GM12878 (cell line): ENCODE measurements around the gene RALGPS2. TPM values are rescaled to one million over a fixed set of nuclear protein-coding genes. Genes with fewer than 3 reads are reported as not detected.

Source experiments
- ATAC-seq: fragments of 200-7000 bp; cut with Tn5 transposase; 3 replicates; pipeline ENCODE4 v1.9.1; 2020; ENCODE audit warnings: mild to moderate bottlenecking, moderate library complexity
- BruUV-seq: library from RNA; stranded (reverse); fragments of 400-500 nt; replicated peaks from 2 replicates; lab custom pipeline; 2021; lab: Mats Ljungman, UMichigan
- CTCF ChIA-PET: fragments of 300-600 bp; sonication (Branson Sonifier 250); formaldehyde crosslinking; extraction: SDS; loops from one replicate; lab custom pipeline; 2021; ENCODE audit warnings: inconsistent platforms; lab: Yijun Ruan, JAX
- POLR2A ChIA-PET: fragments of 350-600 bp; formaldehyde crosslinking; extraction: SDS; loops from one replicate; lab custom pipeline; 2021; ENCODE audit warnings: inconsistent platforms; lab: Charles Lee
- RAD21 ChIA-PET: fragments of 300-600 bp; sonication (Branson Sonifier 250); formaldehyde crosslinking; loops from one replicate; lab custom pipeline; 2023; ENCODE audit warnings: antibody characterized with exemption; ENCODE audit not compliant: unreplicated experiment; lab: Charles Lee
- SMC1A ChIA-PET: fragments of 300-600 bp; sonication (Branson Sonifier 250); formaldehyde crosslinking; loops from one replicate; lab custom pipeline; 2023; ENCODE audit not compliant: unreplicated experiment, uncharacterized antibody; lab: Charles Lee
- DNase-seq: peaks from one replicate; pipeline ENCODE4 v3.0.0-alpha.2; 2011; ENCODE audit warnings: low read depth, low spot score
- FAIRE-seq: peaks from 3 replicates; lab custom pipeline; 2011; peaks lifted over from hg19 to GRCh38; lab: Jason Lieb, UNC
- H2AFZ ChIP-seq: 2 replicates; pipeline ENCODE4 v1.6.0; 2011; ENCODE audit warnings: low read depth, low read length, control low read depth; ENCODE audit not compliant: control insufficient read depth
- H3K27ac ChIP-seq: 2 replicates; pipeline ENCODE4 v1.5.1; 2011; ENCODE audit warnings: control low read depth; ENCODE audit not compliant: control insufficient read depth, insufficient read depth
- H3K27me3 ChIP-seq, 2 experiments: replicated peaks in 1 of 2; 2 replicates each; pipeline versions ENCODE4 v1.6.0 to v1.6.1; 2011; ENCODE audit warnings: low read length in 1 of 2; ENCODE audit not compliant: control insufficient read depth in 2 of 2, insufficient read depth in 2 of 2
- H3K36me3 ChIP-seq, 2 experiments: 2 replicates each; pipeline ENCODE4 v1.5.1; 2011; ENCODE audit warnings: low read length in 1 of 2; ENCODE audit not compliant: control insufficient read depth in 2 of 2, insufficient read depth in 2 of 2
- H3K4me1 ChIP-seq: 2 replicates; pipeline ENCODE4 v1.6.1; 2011; ENCODE audit warnings: mild to moderate bottlenecking, low read length, moderate library complexity, mixed read lengths; ENCODE audit not compliant: control insufficient read depth, insufficient read depth
- H3K4me2 ChIP-seq: 2 replicates; pipeline ENCODE4 v1.6.0; 2011; ENCODE audit warnings: control low read depth; ENCODE audit not compliant: control insufficient read depth, insufficient read depth
- H3K4me3 ChIP-seq: fragments of 200-600 bp; sonication (generic); 2 replicates; pipeline ENCODE4 v1.5.1; 2016
- H3K79me2 ChIP-seq: 2 replicates; pipeline ENCODE4 v1.6.0; 2011; ENCODE audit warnings: low read length; ENCODE audit not compliant: control insufficient read depth, insufficient read depth
- H3K9ac ChIP-seq: 2 replicates; pipeline ENCODE4 v1.8.0; 2011; ENCODE audit warnings: low read length, control low read depth, mixed read lengths; ENCODE audit not compliant: control insufficient read depth, insufficient read depth
- H3K9me3 ChIP-seq: replicated peaks from 3 replicates; pipeline ENCODE4 v1.5.1; 2011; ENCODE audit warnings: mild to moderate bottlenecking, low read length; ENCODE audit not compliant: control insufficient read depth, insufficient read depth
- H4K20me1 ChIP-seq: 2 replicates; pipeline ENCODE4 v1.6.0; 2011; ENCODE audit not compliant: control insufficient read depth, insufficient read depth
- CHD4 ChIP-seq: fragments of 200-600 bp; sonication (generic); IDR thresholded peaks from 2 replicates; pipeline ENCODE4 v1.6.1; 2016; ENCODE audit warnings: mild to moderate bottlenecking
- FOS ChIP-seq: IDR thresholded peaks from 3 replicates; pipeline ENCODE4 v1.6.1; 2011; ENCODE audit warnings: borderline replicate concordance; ENCODE audit not compliant: insufficient read length; ENCODE audit errors: extremely low read depth
- HDAC2 ChIP-seq: fragments of 200-600 bp; sonication (generic); IDR thresholded peaks from 2 replicates; pipeline ENCODE4 v1.6.1; 2017
- IKZF1 ChIP-seq: fragments of 450-650 bp; conservative IDR thresholded peaks from 2 replicates; pipeline ENCODE4 v1.6.1; 2017; ENCODE audit warnings: antibody characterized with exemption, mild to moderate bottlenecking
- LARP7 ChIP-seq: fragments of 450-650 bp; IDR thresholded peaks from 2 replicates; pipeline ENCODE4 v1.6.1; 2017; ENCODE audit warnings: mild to moderate bottlenecking
- MTA2 ChIP-seq: fragments of 450-650 bp; IDR thresholded peaks from 2 replicates; pipeline ENCODE4 v1.6.1; 2016; ENCODE audit warnings: low read depth, mild to moderate bottlenecking, moderate library complexity
- MTA3 ChIP-seq: IDR thresholded peaks from 2 replicates; pipeline ENCODE4 v1.6.1; 2012; ENCODE audit warnings: low read length, inconsistent platforms, borderline replicate concordance
- MYC ChIP-seq: IDR thresholded peaks from 2 replicates; pipeline ENCODE4 v1.6.1; 2011; ENCODE audit warnings: mild to moderate bottlenecking, low read length, moderate library complexity, inconsistent platforms; ENCODE audit not compliant: insufficient read depth, insufficient replicate concordance, insufficient read length, severe bottlenecking
- NBN ChIP-seq: fragments of 450-650 bp; IDR thresholded peaks from 2 replicates; pipeline ENCODE4 v1.6.1; 2016
- NFXL1 ChIP-seq: fragments of 450-650 bp; IDR thresholded peaks from 2 replicates; pipeline ENCODE4 v1.6.1; 2017; ENCODE audit warnings: antibody characterized with exemption, mild to moderate bottlenecking, borderline replicate concordance
- NRF1 ChIP-seq: conservative IDR thresholded peaks from 2 replicates; pipeline ENCODE4 v1.6.1; 2011; ENCODE audit warnings: mild to moderate bottlenecking, low read depth, low read length, improper control_type of control experiment
- SIN3A ChIP-seq: IDR thresholded peaks from 2 replicates; pipeline ENCODE4 v1.6.1; 2012; ENCODE audit warnings: low read depth, low read length, improper control_type of control experiment
- SMAD5 ChIP-seq: IDR thresholded peaks from 2 replicates; pipeline ENCODE4 v1.6.1; 2016; ENCODE audit warnings: antibody characterized with exemption, low read depth
- SMARCA5 ChIP-seq: fragments of 450-650 bp; IDR thresholded peaks from 2 replicates; pipeline ENCODE4 v1.6.1; 2017; ENCODE audit warnings: mild to moderate bottlenecking
- TCF3 ChIP-seq: IDR thresholded peaks from 2 replicates; pipeline ENCODE4 v1.6.1; 2012; ENCODE audit warnings: low read depth, mild to moderate bottlenecking, low read length, borderline replicate concordance; ENCODE audit not compliant: insufficient read depth
- ZBED1 ChIP-seq: IDR thresholded peaks from 2 replicates; pipeline ENCODE4 v1.6.1; 2016; ENCODE audit warnings: borderline replicate concordance
- ZNF207 ChIP-seq: fragments of 450-650 bp; IDR thresholded peaks from 2 replicates; pipeline ENCODE4 v1.6.1; 2014; ENCODE audit warnings: antibody characterized with exemption, mild to moderate bottlenecking, borderline replicate concordance
- ZNF622 ChIP-seq: fragments of 450-650 bp; IDR thresholded peaks from 2 replicates; pipeline ENCODE4 v1.6.1; 2017; ENCODE audit warnings: mild to moderate bottlenecking, inconsistent platforms
- WGBS: methylation state at CpG from one replicate; pipeline ENCODE4 v1.1.6; 2016; ENCODE audit warnings: low lambda C conversion rate; ENCODE audit not compliant: insufficient replicate concordance, insufficient coverage; ENCODE audit errors: missing lambda C conversion rate; 5-methylcytosine and 5-hydroxymethylcytosine counted together
- in situ Hi-C: fragments of 300-500 bp; cut with MboI; formaldehyde crosslinking; loops from 9 replicates; pipeline ENCODE4 v1.14.3; 2018; ENCODE audit warnings: mixed read lengths
- intact Hi-C: fragments of 100-400 bp; cut with micrococcal nuclease; formaldehyde crosslinking; loops from one replicate; pipeline ENCODE4 v1.14.2; 2022; ENCODE audit not compliant: unreplicated experiment
- polyA plus RNA-seq, 11 experiments: library from polyadenylated mRNA; depleted of rRNA in 4 of 11; unstranded in 6 of 11; stranded (reverse) in 5 of 11; fragments of >200 nt; fragmentation: Nextera tagmentation in 4 of 11; fragmentation: Illumina TruSeq in 1 of 11; extraction: Ambion mirVana in 4 of 11; extraction: Trizol in 1 of 11; gene quantifications; 1 replicate in 1 of 11; 2 replicates in 10 of 11; pipeline versions ENCODE4 v1.2.1 to v1.2.3, GENCODE V29; 2011 to 2016; ENCODE audit warnings: inconsistent platforms in 2 of 11, missing spikeins in 2 of 11, low read depth in 1 of 11
- total RNA-seq, 4 experiments: library from RNA; depleted of rRNA in 3 of 4; stranded (reverse); fragments of >200 nt in 3 of 4; fragmentation: Illumina TruSeq in 1 of 4; extraction: Trizol in 1 of 4; gene quantifications; 2 replicates each; pipeline versions ENCODE4 v1.2.1 to v1.2.3, GENCODE V29; 2013 to 2021
- TF ChIP-seq, protein P1 (sequence below): fragments of 450-650 bp; formaldehyde crosslinking; IDR thresholded peaks from 2 replicates; pipeline ENCODE4 v1.5.0; 2022; ENCODE audit warnings: mild to moderate bottlenecking, missing genetic modification characterization
- TF ChIP-seq, protein P2 (sequence below): fragments of 450-650 bp; IDR thresholded peaks from 2 replicates; pipeline ENCODE4 v1.6.1; 2017; ENCODE audit warnings: borderline replicate concordance

RALGPS2 gene
- total and polyA plus RNA-seq, 10 of the 15 experiments (the other 5 are each of a cell fraction or from before 2014, with no cell fraction given) = 0.08 to 3.7 (median 0.50) TPM

DNA sequence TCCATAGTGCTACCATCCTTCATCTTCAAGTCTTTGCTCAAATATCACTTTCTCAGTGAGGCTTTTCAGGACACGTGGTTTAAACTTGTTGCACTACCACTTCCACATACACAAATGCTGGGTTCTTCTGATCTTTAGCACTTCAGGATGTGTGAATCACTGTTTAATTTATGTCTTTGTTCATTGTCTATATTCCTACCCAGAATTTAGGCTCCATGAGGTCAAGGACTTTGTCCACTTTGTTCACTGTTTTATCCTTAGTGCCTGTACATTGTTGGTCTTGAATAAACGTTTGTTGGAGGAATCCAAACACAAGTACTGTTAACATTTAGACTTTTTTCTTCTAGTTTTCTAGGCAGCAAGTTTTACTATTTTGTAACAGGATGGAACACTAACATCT, 42.6 kb upstream of the RALGPS2 start (continued):
- TF ChIP-seq SMARCA5 = no peak
- no peak for TF ChIP-seq NRF1

DNA sequence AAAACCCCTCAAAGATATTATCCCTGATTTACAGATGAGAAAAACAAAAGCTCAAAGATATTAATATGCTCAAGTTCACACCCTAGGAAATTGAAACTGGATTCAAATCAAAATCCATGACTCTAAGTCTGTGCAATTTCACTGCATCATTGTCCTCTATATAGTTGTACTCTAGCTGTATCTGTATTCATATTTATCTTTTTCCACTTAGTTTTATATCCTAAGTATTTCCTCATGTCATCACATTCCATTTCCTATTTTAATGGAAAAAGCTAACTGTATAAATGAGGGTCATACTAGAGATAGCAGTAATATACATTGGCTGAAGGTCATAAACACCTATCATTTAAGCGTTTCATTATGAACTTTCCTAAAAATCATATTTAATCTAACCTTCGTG, 42.2 kb upstream of the RALGPS2 start:
- Histone ChIP-seq H4K20me1 (no peaks in the 10 kb centered on the region), H3K4me2 (no peak overlapping the region), H3K36me3 (no peaks in the 10 kb centered on the region), H3K27me3 (no peaks in the 10 kb centered on the region), H3K79me2 (no peaks in the 10 kb centered on the region), H3K4me3 (no peak overlapping the region), H3K27ac (no peak overlapping the region), H3K4me1 (peaks cover 13% of the 10 kb centered on the region), H3K9ac (no peak overlapping the region), H3K9me3 (no peaks in the 10 kb centered on the region), H2AFZ (no peak overlapping the region)
- no TSS peak for BruUV-seq
- 43% methylated on average over 2 of the region's 2 CpGs for WGBS
- DNase-seq = no peak
- no peak for ATAC-seq
- ChIA-PET SMC1A (interaction anchor here (0.8 to 1.9 kb wide), 5 partner anchors 27 to 133 kb away, joined by 3 to 5 read pairs (median 3); no protein-coding TSS in a partner anchor), POLR2A (interaction anchor here (0.8 kb wide), 1 partner anchor 29 kb away, joined by 3 read pairs; no protein-coding TSS in a partner anchor), RAD21 (interaction anchor here (0.6 to 1.4 kb wide), 2 partner anchors 23 to 43 kb away, joined by 4 read pairs; no protein-coding TSS in a partner anchor), CTCF (interaction anchor here (0.9 to 1.4 kb wide), 3 partner anchors 17 to 140 kb away, joined by 3 to 6 read pairs (median 3); no protein-coding TSS in a partner anchor)
- intact Hi-C loops (no loop called here), in situ Hi-C loops (no loop called here)
- no peak for FAIRE-seq
- no peak for TF ChIP-seq SMAD5
- no peak for TF ChIP-seq HDAC2
- no peak for TF ChIP-seq MTA2
- TF ChIP-seq CHD4 = no peak
- no peak for TF ChIP-seq TCF3
- TF ChIP-seq, protein P1, sequence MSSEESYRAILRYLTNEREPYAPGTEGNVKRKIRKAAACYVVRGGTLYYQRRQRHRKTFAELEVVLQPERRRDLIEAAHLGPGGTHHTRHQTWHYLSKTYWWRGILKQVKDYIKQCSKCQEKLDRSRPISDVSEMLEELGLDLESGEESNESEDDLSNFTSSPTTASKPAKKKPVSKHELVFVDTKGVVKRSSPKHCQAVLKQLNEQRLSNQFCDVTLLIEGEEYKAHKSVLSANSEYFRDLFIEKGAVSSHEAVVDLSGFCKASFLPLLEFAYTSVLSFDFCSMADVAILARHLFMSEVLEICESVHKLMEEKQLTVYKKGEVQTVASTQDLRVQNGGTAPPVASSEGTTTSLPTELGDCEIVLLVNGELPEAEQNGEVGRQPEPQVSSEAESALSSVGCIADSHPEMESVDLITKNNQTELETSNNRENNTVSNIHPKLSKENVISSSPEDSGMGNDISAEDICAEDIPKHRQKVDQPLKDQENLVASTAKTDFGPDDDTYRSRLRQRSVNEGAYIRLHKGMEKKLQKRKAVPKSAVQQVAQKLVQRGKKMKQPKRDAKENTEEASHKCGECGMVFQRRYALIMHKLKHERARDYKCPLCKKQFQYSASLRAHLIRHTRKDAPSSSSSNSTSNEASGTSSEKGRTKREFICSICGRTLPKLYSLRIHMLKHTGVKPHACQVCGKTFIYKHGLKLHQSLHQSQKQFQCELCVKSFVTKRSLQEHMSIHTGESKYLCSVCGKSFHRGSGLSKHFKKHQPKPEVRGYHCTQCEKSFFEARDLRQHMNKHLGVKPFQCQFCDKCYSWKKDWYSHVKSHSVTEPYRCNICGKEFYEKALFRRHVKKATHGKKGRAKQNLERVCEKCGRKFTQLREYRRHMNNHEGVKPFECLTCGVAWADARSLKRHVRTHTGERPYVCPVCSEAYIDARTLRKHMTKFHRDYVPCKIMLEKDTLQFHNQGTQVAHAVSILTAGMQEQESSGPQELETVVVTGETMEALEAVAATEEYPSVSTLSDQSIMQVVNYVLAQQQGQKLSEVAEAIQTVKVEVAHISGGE (CRISPR knock-in tag) = no peak
- TF ChIP-seq ZNF622 = no peak
- TF ChIP-seq, protein P2, sequence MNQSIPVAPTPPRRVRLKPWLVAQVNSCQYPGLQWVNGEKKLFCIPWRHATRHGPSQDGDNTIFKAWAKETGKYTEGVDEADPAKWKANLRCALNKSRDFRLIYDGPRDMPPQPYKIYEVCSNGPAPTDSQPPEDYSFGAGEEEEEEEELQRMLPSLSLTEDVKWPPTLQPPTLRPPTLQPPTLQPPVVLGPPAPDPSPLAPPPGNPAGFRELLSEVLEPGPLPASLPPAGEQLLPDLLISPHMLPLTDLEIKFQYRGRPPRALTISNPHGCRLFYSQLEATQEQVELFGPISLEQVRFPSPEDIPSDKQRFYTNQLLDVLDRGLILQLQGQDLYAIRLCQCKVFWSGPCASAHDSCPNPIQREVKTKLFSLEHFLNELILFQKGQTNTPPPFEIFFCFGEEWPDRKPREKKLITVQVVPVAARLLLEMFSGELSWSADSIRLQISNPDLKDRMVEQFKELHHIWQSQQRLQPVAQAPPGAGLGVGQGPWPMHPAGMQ = no peak
- no peak for TF ChIP-seq NFXL1
- no peak for TF ChIP-seq MTA3
- TF ChIP-seq IKZF1 = no peak
- no peak for TF ChIP-seq LARP7
- no peak for TF ChIP-seq ZNF207
- no peak for TF ChIP-seq SIN3A
- TF ChIP-seq MYC = no peak
- TF ChIP-seq NBN = no peak
- no peak for TF ChIP-seq ZBED1
- no peak for TF ChIP-seq FOS
